GM04504 (cell line): ENCODE data around the gene MRC1.

Source experiments
- DNase-seq: peaks from one replicate; pipeline ENCODE4 v3.0.0-alpha.2; 2012; ENCODE audit warnings: low read depth

MRC1 gene

DNA sequence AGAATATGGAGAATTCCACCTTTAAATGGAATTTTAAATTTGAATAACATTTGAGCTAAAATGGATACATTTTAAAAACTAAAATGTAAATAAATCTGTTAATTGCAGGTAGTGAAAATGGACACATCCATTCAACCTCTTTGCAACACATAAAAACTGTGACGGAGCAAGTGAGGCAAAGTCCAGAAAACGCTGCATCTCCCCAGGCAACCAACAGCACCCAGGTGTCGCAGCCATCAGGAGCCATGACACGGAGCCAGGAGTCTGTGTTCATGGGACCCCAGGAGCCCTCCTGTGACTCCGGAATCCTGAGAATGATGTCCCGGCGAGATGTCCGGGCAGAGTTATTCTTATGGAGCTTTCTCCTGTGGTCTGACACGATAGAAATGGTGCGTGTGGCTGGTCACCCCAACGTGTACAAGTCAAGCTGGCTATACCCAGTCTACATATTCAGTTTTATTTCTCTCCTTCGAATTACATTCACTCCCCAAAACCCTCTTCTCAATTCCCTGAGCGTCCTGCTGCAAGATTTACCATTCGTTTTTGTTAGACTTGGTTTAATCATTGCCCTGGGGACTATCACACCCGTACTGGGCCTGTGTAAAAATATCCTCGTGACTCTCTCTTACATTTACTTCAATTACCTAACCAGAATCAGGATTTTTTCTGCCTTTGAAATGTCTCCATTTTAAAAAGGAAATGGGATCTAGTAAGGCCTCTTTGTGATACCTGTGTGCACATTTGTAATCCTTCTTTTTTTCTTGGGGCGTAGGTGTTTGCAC, 13.1 kb upstream of the MRC1 start:
- DNase-seq = no peak

DNA sequence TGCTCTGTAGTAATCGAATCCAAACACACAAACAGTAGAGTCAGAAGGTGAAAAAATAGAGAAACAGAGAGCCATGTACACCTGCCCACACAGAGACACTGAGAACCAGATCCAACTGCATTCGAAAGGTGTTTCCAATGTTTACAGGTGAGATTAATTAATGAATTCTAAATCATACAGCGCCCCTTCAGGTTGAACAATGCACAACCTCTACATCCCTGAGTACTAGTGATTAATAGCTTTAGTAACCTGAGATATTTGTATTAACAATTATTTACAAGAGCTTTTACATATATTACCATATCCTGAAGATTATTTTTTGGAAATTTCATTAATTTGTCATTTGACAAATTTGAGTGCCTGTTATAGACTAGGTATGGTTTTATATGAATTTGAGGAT, 7.6 kb upstream of the MRC1 start:
- DNase-seq = no peak

DNA sequence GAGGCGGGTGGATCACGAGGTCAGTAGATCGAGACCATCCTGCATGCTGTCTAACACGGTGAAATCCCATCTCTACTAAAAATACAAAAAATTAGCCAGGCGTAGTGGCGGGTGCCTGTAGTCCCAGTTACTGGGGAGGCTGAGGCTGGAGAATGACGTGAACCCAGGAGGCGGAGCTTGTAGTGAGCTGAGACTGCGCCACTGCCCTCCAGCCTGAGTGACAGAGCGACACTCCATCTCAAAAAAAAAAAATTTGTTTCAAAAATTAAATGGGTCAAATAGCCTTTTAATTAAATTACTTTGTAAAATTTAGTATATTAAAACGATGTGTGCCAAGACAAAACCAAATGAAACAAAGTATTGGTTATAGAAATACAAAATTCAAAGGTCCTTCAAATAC, 6.8 kb upstream of the MRC1 start:
- no peak for DNase-seq

DNA sequence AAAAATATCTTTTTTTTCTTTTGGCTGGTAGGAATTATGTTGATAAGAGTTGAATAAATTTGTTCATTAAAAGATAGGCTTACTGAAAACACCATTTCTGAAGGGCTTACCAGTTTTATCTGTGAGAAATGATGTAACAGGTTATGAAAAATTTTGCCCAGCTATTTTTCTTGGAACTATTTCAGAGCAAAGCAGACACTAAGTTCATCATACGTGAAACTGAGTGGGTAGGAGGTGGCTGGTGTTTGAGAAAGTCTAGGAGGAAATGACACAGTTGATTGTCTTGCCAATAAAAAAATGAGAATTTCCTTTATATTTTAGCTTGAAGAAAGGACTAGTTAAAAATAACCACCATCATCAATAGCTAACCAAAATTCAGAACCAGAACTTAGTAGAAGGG, 6.2 kb upstream of the MRC1 start:
- DNase-seq = no peak

DNA sequence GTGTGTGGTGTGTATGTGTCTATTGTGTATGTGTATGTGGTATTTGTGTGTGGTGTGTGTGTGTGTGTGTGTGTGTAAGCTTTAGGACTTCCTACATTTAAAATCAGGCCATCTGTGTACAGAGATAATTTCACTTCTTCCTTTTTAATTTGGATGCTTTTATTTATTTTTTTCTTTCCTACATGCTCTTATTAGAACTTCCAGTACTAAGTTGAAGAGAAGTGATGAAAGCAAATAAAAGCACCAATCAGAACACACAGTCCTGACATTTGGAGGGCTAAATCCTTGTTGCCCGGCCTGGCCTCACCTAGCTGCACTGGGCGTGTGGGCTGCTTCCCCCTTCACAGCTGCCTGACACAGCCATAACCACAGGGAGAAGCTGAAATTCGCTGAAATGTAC, 3.8 kb upstream of the MRC1 start:
- DNase-seq = no peak

DNA sequence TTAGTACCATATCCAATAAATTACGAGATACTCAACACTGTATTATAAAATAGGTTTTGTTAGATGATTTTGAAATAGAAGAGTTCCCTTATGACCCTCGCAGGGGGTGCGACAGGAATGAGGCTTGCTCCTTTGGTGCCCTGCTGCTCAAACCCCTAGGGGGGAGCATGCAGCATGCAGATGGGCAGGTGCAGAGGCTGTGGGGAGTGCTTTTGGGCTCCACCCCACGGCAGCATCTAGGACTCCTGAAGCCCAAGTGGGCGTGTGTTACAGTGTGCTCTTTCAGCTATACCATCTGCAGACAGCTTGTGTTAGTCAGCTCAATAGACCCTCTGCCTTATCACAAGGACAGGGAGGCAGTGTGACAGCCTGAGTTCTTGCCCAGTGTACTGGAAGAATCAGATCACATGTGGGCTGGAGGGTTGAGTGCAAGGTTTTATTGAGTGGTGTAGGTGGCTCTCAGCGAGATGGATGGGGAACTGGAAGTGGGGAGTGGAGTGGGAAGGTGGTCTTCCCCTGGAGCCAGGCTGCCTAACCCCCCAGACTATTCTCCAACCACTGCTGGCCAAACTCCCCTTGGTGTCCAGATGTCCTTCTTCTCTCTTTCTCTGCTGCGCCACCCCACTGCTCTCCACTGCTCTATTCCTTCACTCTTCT, 3.1 kb upstream of the MRC1 start:
- no peak for DNase-seq

DNA sequence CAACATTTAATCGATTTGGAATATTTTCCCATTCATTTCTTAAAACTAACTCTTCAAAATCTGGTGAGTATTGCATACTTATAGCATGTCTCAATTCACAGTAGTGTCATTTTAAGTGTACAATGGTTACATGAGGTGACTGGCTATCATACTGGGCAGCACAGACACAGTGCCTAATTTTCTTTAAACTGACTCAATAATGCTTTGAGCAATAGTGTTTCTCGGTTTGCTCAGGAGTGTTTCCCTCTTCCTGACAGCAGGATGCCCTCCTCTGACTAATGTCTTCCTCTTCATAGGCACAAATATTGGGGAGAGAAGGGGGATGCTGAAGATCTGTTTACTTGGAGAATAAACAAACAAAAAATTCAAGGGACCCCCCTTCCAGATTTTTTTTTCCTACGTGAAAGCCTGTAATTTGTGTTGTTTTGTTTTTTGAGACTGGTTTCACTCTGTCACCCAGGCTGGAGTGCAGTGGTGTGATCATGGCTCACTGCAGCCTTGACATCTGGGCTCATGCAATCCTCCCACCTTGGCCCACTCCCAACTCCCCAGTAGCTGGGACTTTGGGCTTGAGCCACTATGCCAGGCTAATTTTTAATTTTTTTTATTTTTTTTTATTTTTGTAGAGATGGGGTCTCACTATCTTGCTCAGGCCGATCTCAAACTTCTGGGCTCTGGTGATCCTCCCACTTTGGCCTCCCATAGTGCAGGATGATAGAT, 2.2 kb downstream of the MRC1 start:
- no peak for DNase-seq

DNA sequence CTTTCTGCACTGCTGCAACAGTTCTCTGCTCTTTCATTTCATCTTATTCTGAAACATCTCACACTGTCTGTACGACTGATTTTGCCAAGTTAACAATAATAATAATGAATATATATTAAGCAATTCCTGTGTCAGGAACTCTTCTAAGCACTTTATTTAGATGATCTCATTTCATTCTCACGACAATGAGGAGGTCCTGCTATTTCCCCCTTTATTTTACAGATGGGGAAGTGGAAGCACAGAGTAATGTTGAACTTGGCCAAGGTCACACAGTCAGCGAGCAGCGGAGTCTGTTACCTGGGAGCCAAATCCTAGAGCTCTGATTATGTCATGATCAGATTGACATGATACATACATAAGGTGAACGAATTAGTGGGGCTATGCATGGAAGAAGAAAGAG, 5.8 kb downstream of the MRC1 start:
- DNase-seq = no peak

DNA sequence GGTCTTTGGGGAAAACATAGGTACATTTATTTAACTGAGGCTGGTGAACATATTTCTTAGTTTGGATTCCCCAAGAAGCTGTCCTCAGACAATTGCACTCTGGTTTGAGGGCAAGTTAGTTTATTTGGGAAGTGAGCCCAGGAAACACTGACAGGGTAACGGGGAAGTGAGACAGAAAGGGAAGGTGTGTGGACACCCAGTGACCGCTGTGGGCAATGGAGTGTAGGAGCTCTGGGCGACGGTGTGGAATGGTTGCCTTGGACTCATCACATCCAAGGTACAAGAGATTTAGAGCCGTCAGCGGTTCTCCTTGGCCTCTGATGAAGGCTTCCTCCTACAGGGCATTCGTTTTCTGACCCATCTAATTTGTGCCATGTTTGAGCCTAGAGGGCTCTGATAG, 7.1 kb downstream of the MRC1 start:
- no peak for DNase-seq

DNA sequence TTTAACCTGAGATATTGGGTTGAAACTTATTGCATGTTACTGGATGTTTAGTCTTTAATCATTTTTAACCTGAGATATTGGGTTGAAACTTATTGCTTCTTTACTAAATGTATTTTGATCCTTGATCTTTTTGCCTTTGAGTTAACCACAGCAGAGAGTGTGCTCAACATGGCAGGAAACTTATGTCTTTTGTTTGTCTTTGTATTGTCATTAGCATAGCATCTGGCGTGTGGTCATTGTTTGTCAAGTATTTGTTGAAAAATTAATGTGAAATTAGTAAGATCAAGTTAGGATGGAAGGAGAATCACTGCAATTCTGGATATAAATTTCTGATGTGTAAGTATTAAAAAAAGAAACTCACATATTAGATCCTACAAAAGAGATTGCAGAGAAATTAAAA, 8.2 kb downstream of the MRC1 start:
- no peak for DNase-seq

DNA sequence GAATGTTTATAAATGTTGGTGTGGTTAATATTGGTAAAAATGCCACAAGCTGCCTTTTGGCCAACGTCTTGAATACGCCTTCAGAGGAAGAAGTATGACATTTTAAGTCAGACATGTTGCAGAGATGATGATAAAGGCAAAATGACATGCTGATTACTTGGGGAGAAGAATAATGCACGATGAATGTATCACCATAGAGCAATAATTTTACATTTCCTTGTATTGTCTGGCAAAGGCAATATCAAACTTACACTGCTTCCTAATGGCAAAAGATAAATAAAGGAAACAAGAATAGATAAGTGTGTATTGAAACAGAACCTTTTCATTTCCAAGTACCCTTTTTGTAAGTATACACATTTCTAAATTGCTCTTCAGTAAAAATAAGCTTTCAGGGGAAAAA, 8.6 kb downstream of the MRC1 start:
- no peak for DNase-seq

DNA sequence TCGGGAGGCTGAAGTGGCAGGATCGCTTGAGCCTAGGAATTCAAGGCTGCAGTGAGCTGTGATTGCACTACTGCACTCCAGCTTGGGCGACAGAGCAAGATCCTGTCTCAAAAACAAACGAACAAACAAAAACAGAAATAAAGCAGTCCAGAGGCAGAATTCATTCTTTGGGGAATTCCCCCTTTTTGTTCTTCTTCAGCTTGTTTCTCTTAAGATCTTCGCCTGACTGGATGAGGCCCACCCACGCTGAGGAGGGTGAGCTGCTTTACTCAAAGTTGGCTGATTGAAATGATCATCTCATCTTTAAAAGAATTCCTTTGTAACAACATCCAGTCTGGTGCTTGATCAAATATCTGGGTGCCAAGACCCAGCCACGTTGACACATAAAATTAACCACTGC, 10.7 kb downstream of the MRC1 start:
- no peak for DNase-seq

DNA sequence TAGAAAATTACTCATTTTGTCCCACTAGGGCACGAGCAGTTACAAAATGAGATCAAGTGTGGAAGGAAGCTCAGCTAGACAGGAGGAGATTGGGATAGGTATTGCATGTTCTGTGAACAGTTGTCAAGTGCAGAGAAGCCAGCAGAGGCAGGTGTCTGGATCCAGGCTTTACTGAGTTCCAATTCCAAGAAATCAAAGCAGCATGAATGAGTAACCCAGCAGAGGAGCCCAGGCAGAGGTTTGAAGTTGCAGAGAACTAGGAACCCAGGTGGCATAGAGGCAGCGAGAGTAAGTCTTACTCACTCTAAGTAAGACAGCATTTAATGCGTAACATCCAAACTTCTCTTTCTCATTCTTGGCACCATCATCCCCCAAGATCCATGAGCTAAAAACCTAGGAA, 11.8 kb downstream of the MRC1 start:
- DNase-seq = no peak

DNA sequence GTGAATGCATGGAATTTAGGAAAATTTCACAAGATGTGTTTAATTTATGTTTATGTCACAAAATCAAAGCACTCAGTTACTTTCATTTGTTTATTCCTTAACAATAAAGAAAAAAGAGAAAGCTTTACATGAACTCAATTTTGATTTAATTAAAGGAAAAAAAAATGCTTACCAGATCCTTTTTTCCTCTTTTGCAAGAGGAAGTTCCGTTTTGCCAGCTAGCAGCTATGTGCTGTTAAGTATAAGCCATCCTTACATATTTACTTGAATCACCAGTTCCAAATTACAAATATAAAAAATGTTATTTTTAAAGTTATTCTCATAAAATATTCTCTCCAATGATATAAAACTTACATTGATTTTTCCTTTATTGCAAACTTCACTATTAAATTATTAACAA, 12.7 kb downstream of the MRC1 start:
- no peak for DNase-seq

DNA sequence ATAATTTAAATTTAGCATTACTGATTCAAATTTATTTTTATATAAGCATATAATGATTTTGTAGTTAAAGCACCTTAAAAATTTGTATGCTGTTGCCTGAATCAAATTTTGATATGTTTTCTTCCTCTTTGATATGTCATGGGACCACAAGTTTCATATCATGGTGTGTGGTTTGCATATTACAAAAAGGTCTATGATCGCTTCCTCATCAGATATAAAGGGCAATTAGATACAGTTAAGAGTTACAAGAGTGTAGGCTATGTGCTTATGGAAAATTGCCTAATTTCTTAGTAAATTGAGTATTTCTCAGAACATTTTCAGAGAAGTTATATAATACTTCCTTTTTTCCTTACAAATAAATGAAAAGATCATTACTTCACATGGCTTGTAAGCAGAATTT, 22.2 kb downstream of the MRC1 start:
- DNase-seq = no peak

DNA sequence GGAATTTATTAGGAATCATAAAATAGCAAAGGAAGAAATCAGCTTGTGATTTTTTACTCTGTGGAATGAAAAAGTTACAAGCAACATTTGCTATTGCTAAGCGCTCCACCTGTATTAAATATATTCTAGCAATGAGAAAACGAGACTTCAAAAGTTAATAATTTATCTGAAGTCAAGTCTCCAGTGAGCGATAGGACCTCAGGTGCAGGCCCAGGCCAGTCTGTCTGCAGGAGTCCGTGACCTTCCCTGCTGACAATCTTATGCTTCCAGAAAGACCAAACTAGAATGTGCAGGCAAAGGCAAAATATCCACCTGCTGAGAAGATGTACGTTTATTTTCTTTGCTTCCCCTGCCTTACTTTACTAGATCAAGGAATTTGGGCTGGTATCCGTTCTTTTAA, 22.7 kb downstream of the MRC1 start:
- no peak for DNase-seq

DNA sequence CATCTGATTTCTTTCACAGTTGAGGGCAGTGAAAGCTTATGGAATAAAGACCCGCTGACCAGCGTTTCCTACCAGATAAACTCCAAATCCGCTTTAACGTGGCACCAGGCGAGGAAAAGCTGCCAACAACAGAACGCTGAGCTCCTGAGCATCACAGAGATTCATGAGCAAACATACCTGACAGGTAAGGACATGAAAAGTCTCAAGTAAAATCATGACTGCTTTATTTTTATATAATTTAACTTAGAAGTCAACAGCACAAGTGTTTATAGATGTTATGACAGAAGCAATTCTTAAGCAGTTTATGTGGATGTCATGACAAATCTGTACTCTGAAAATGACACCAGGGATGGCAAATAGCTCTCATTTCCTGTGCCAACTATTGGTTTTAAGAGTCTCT, 24.5 kb downstream of the MRC1 start:
- no peak for DNase-seq

DNA sequence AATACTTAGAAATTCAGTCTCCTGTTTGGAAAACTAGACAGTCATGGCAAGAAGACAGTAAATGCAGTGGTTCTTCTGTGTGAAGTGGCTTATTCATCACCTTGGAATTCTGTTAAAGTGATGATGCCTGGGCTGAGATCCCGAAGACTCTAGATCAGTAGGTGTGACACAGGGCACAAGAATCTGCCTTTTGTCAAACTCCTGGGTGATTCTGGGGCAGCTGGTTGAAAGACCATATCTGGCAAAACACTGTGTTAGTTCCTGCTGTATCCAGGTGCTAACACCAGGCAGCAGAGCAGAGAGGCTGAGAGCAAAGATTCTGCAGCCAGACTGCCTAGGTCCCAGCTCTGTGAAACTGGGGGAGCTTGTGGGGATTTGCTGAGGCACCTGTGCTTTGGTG, 26.5 kb downstream of the MRC1 start:
- DNase-seq = peak; percentile 83

DNA sequence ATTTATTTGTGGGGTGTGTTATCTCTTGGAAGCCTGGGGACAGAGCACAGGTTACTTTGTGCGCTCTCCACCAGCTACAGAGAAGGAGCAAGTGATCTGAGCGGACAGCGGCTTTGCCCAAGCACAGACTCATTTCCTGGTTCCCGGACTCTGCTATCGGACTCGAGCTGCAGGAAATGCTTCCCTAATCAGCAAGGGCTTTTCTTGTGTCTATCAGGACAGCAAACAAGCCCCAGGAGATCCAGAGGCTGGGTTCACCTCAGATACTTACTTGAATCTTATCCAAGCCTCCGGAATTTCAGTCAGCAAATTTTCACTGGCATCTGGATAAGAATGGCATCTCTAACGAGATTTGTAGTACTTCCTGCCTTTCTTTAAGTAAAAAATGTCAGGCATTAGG, 27.8 kb downstream of the MRC1 start:
- no peak for DNase-seq

DNA sequence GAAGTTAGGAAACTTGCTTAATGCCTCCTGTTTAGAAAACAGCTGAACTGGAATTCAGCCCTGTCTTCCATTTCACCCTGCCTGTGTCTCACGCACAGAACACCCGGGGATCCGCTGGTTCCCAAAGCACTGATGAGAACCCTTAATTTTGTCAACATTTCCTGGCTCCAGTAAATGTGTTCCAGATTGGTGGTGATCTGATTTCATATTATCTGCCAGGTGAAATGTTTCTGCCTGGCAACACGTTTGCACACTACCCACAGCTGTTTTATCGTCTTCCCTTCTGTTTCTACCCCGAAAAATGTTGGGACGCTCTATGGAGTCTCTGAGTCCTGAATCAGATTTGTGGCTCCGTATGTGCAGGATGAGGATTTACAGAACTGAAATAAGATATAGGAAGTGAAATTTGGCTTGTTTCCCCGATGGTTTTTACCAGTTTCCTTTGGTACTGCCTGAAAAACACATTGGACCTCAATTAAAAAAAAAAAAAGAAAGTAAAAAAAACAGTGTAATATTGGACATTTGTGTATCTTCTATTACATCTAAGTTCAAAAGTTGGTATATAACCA, 29.0 kb downstream of the MRC1 start:
- DNase-seq = no peak

DNA sequence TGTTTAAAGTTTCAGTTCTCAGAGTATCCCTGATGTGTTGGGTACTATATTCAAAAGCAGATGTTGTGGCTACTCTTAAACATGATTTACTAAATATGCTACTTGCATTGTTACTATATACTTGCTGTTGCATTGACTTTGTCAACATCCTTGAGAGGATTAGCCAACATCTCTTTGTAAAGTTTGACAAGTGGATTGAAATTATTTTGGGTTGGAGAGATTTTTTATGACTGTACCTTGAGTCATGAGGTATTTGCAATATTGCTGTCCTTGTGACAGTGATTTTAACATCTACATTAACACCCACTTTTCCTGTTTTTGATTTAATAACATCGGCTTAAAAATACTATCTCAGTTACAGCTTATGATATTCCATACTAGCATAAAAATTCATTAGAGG, 31.9 kb downstream of the MRC1 start:
- no peak for DNase-seq

DNA sequence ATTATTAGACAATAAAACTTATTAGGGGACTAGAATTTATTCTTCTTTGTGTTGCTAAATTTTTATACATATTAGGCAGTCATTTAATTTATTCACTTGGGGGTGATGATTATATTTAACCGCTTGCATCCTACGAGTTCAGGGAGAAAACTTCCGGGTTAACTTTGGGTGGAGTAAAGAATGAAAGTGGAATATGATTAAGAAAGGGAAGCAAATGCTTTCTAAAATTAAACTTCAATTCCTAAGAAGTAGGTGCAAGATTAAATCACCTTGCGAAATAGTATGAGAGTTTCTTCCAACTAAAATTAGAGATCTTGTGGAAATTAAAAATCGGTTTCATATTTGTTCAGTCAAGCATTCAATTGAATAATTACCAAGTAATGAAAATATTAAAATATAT, 33.5 kb downstream of the MRC1 start:
- no peak for DNase-seq
